Measurements from ENCODE around the gene F2.
A peak's percentile ranks its signal among the peaks of the same experiment; 100 is the strongest.

GRCh38 chr11:46669711-46670139 is 49.3 kb upstream of the F2 start:
- TF ChIP-seq POLR2AphosphoS5 (IDR thresholded peaks at IDR 0.05) (no peak), POLR2A (IDR thresholded peaks at IDR 0.05) (no peak), CTCF (IDR thresholded peaks at IDR 0.05 in 8 of 11, conservative IDR thresholded peaks at IDR 0.05 in 3 of 11) (peak in 5 of 11 experiments; percentile 31 to 48 (median 42))
